HepG2 (cell line): ENCODE data around the gene RAB30. TPM values are rescaled to one million over a fixed set of nuclear protein-coding genes. Genes with fewer than 3 reads are reported as not detected.

Experiments used
- ATAC-seq: fragments of 200-7000 bp; cut with Tn5 transposase; 3 replicates; pipeline ENCODE4 v1.9.1; 2020; ENCODE audit warnings: mild to moderate bottlenecking, moderate library complexity
- BruUV-seq: library from RNA; stranded (reverse); fragments of 400-500 nt; replicated peaks from 2 replicates; lab custom pipeline; 2021; lab: Mats Ljungman, UMichigan
- CTCF ChIA-PET: fragments of 300-600 bp; formaldehyde crosslinking; extraction: SDS; loops from one replicate; lab custom pipeline; 2021; ENCODE audit warnings: low total read pairs, inconsistent platforms, low intra/inter-chr PET ratio; lab: Yijun Ruan, JAX
- POLR2A ChIA-PET: fragments of 350-600 bp; sonication (Branson Sonifier 250); formaldehyde crosslinking; loops from one replicate; lab custom pipeline; 2020; ENCODE audit warnings: antibody characterized with exemption, inconsistent platforms; lab: Yijun Ruan, JAX
- DNase-seq: peaks from one replicate; pipeline ENCODE4 v3.0.0-alpha.2; 2015; ENCODE audit warnings: low spot score
- FAIRE-seq: peaks from 3 replicates; lab custom pipeline; 2011; peaks lifted over from hg19 to GRCh38; lab: Jason Lieb, UNC
- H2AFZ ChIP-seq: one replicate; pipeline ENCODE4 v1.6.1; 2011; ENCODE audit warnings: low read length, inconsistent platforms
- H3K27ac ChIP-seq: fragments of 300-600 bp; 3 replicates; pipeline ENCODE4 v1.8.0; 2011; ENCODE audit warnings: mixed run types, mild to moderate bottlenecking, mixed read lengths, low read length, inconsistent platforms; ENCODE audit not compliant: insufficient read depth; ENCODE audit errors: extremely low read length
- H3K27me3 ChIP-seq, 2 experiments: fragments of 200-600 bp in 1 of 2; 2 replicates in 1 of 2; 3 replicates in 1 of 2; pipeline versions ENCODE4 v1.6.0 to v1.8.0; 2011; ENCODE audit warnings: low read length in 2 of 2, mild to moderate bottlenecking in 2 of 2, moderate library complexity in 2 of 2, inconsistent platforms in 1 of 2; ENCODE audit not compliant: insufficient read depth in 2 of 2, control insufficient read depth in 1 of 2
- H3K36me3 ChIP-seq, 2 experiments: fragments of 200-600 bp in 1 of 2; replicated peaks in 1 of 2; 2 replicates in 1 of 2; 3 replicates in 1 of 2; pipeline versions ENCODE4 v1.5.1 to v1.8.0; 2011; ENCODE audit warnings: low read length in 2 of 2, inconsistent platforms in 1 of 2; ENCODE audit not compliant: insufficient read depth in 2 of 2, control insufficient read depth in 1 of 2
- H3K4me1 ChIP-seq: 2 replicates; pipeline ENCODE4 v1.5.1; 2012; ENCODE audit warnings: low read length, inconsistent platforms; ENCODE audit not compliant: insufficient read depth
- H3K4me2 ChIP-seq: 2 replicates; pipeline ENCODE4 v1.6.0; 2011; ENCODE audit warnings: low read depth, low read length, inconsistent platforms
- H3K4me3 ChIP-seq, 3 experiments: fragments of 200-600 bp in 1 of 3; sonication (generic), shearing (Covaris generic) in 1 of 3; replicated peaks in 1 of 3; 2 replicates each; pipeline ENCODE4 v1.5.1; 2011 to 2016; ENCODE audit warnings: low read length in 3 of 3, inconsistent platforms in 2 of 3, low read depth in 2 of 3, mild to moderate bottlenecking in 2 of 3, control low read depth in 1 of 3, mixed read lengths in 1 of 3; ENCODE audit not compliant: insufficient read depth in 1 of 3
- H3K79me2 ChIP-seq: one replicate; pipeline ENCODE4 v1.6.1; 2011; ENCODE audit warnings: low read length, inconsistent platforms; ENCODE audit not compliant: insufficient read depth
- H3K9ac ChIP-seq: 2 replicates; pipeline ENCODE4 v1.6.0; 2011; ENCODE audit warnings: mild to moderate bottlenecking, low read depth, low read length, inconsistent platforms; ENCODE audit not compliant: insufficient read depth
- H3K9me3 ChIP-seq: 2 replicates; pipeline ENCODE4 v1.5.1; 2012; ENCODE audit warnings: mild to moderate bottlenecking, low read length
- H4K20me1 ChIP-seq: 2 replicates; pipeline ENCODE4 v1.6.0; 2011; ENCODE audit warnings: inconsistent platforms, mild to moderate bottlenecking, low read length, moderate library complexity; ENCODE audit not compliant: insufficient read depth
- ADNP ChIP-seq: sonication (generic); formaldehyde crosslinking; IDR thresholded peaks from 2 replicates; pipeline ENCODE4 v1.4.0; 2020; ENCODE audit warnings: missing genetic modification reagents
- CBX1 ChIP-seq: IDR thresholded peaks from one replicate; pipeline ENCODE4 v1.6.1; 2016; ENCODE audit warnings: antibody characterized with exemption, low read depth
- CENPX ChIP-seq: sonication (generic); formaldehyde crosslinking; IDR thresholded peaks from 2 replicates; pipeline ENCODE4 v1.9.0; 2021; ENCODE audit warnings: mild to moderate bottlenecking, missing genetic modification reagents, moderate library complexity
- KMT2A ChIP-seq: sonication (generic); formaldehyde crosslinking; IDR thresholded peaks from 2 replicates; pipeline ENCODE4 v1.4.0; 2020; ENCODE audit warnings: missing genetic modification reagents
- LBX2 ChIP-seq: sonication (generic); formaldehyde crosslinking; IDR thresholded peaks from 2 replicates; pipeline ENCODE4 v1.5.0; 2020; ENCODE audit warnings: missing genetic modification reagents, mild to moderate bottlenecking, borderline replicate concordance
- MBNL3 ChIP-seq: fragments of 250-450 bp; sonication (Bioruptor Pico); conservative IDR thresholded peaks from 2 replicates; pipeline ENCODE4 v1.8.0; 2022; ENCODE audit warnings: mild to moderate bottlenecking, inconsistent platforms
- MYNN ChIP-seq: sonication (generic); formaldehyde crosslinking; IDR thresholded peaks from 2 replicates; pipeline ENCODE4 v1.4.0; 2020; ENCODE audit warnings: mild to moderate bottlenecking, low read depth, missing genetic modification reagents
- POLR2AphosphoS5 ChIP-seq: IDR thresholded peaks from 2 replicates; pipeline ENCODE4 v1.6.1; 2012; ENCODE audit warnings: low read depth, low read length
- SCMH1 ChIP-seq: sonication (generic); formaldehyde crosslinking; IDR thresholded peaks from 2 replicates; pipeline ENCODE4 v1.9.0; 2021; ENCODE audit warnings: missing genetic modification reagents, mild to moderate bottlenecking, borderline replicate concordance
- TFAP4 ChIP-seq: sonication (generic); IDR thresholded peaks from 2 replicates; pipeline ENCODE4 v1.6.1; 2016; ENCODE audit warnings: low read depth, borderline replicate concordance
- USF2 ChIP-seq, 2 experiments: sonication (generic) in 1 of 2; formaldehyde crosslinking in 1 of 2; IDR thresholded peaks; 2 replicates each; pipeline versions ENCODE4 v1.5.1 to v1.6.1; 2011 to 2020; ENCODE audit warnings: borderline replicate concordance in 1 of 2, low read depth in 1 of 2, low read length in 1 of 2, mild to moderate bottlenecking in 1 of 2, missing genetic modification reagents in 1 of 2, moderate library complexity in 1 of 2
- YY1 ChIP-seq: IDR thresholded peaks from 2 replicates; pipeline ENCODE4 v1.6.1; 2011; ENCODE audit warnings: low read length, low read depth, moderate library complexity, mild to moderate bottlenecking; ENCODE audit not compliant: insufficient read depth, insufficient replicate concordance
- ZBTB42 ChIP-seq: sonication (generic); formaldehyde crosslinking; IDR thresholded peaks from 2 replicates; pipeline ENCODE4 v1.5.0; 2020; ENCODE audit warnings: mild to moderate bottlenecking, missing genetic modification reagents
- ZNF180 ChIP-seq: sonication (generic); formaldehyde crosslinking; IDR thresholded peaks from 2 replicates; pipeline ENCODE4 v1.4.0; 2020; ENCODE audit warnings: low read depth, missing genetic modification reagents, borderline replicate concordance
- ZNF205 ChIP-seq: IDR thresholded peaks from 2 replicates; pipeline ENCODE4 v1.6.1; 2018; ENCODE audit warnings: missing biosample characterization, missing genetic modification reagents
- ZNF597 ChIP-seq: sonication (generic); formaldehyde crosslinking; IDR thresholded peaks from 2 replicates; pipeline ENCODE4 v1.5.0; 2020; ENCODE audit warnings: missing genetic modification reagents
- ZNF639 ChIP-seq: conservative IDR thresholded peaks from 2 replicates; pipeline ENCODE4 v1.6.1; 2018; ENCODE audit warnings: missing genetic modification reagents
- ZNF737 ChIP-seq: sonication (generic); formaldehyde crosslinking; IDR thresholded peaks from 2 replicates; pipeline ENCODE4 v1.5.0; 2020; ENCODE audit warnings: missing genetic modification reagents, mild to moderate bottlenecking, borderline replicate concordance
- WGBS: methylation state at CpG from one replicate; pipeline ENCODE4 v1.1.6; 2017; ENCODE audit warnings: low lambda C conversion rate; 5-methylcytosine and 5-hydroxymethylcytosine counted together
- in situ Hi-C: cut with HindIII; loops from 2 replicates; pipeline ENCODE4 v1.10.0; 2017; ENCODE audit warnings: low pct_unique_long_range_greater_than_20kb; ENCODE audit not compliant: extremely low pct_ligation_motif_present
- intact Hi-C: fragments of 100-400 bp; cut with micrococcal nuclease; formaldehyde crosslinking; loops from one replicate; pipeline ENCODE4 v1.10.0; 2022; ENCODE audit not compliant: unreplicated experiment
- polyA plus RNA-seq, 8 experiments: library from polyadenylated mRNA; depleted of rRNA in 3 of 8; stranded (reverse) in 7 of 8; unstranded in 1 of 8; fragments of >200 nt; fragmentation: Illumina TruSeq in 4 of 8; extraction: Trizol in 4 of 8; gene quantifications; 2 replicates each; pipeline versions ENCODE4 v1.2.1 to v1.2.3, GENCODE V29; 2011 to 2016; ENCODE audit warnings: low read depth in 4 of 8, missing spikeins in 1 of 8, mixed read lengths in 1 of 8; ENCODE audit not compliant: insufficient read depth in 1 of 8
- total RNA-seq, 5 experiments: library from RNA; depleted of rRNA; stranded (reverse); fragments of >200 nt; fragmentation: Illumina TruSeq; extraction: Trizol; gene quantifications; 2 replicates each; pipeline ENCODE4 v1.2.3, GENCODE V29; 2016; ENCODE audit warnings: low read depth in 1 of 5

RAB30 gene
- total and polyA plus RNA-seq, 2 of the 13 experiments (the other 11 are each of a cell fraction or from before 2014, with no cell fraction given) = 3.7 to 5.0 TPM

GRCh38 chr11:83097429-83098075, 25.9 kb upstream of the RAB30 start:
- H3K79me2 ChIP-seq = no peaks in the 10 kb centered on the region
- H3K27ac ChIP-seq = no peak overlapping the region
- POLR2A ChIA-PET = no interaction called here
- H3K4me1 ChIP-seq = peaks cover 18% of the 10 kb centered on the region
- no peak overlapping the region for H2AFZ ChIP-seq
- no peak overlapping the region for H3K9ac ChIP-seq
- DNase-seq = no peak
- intact Hi-C loops = no loop called here
- CTCF ChIA-PET = no interaction called here
- no peak for TF ChIP-seq MBNL3
- no peak for TF ChIP-seq ZNF205 (CRISPR knock-in tag)
- no peak for TF ChIP-seq ZNF737 (CRISPR knock-in tag)
- TF ChIP-seq POLR2AphosphoS5 = no peak
- TF ChIP-seq ZNF180 (CRISPR knock-in tag) = no peak
- TF ChIP-seq KMT2A (CRISPR knock-in tag) = no peak
- no peak for TF ChIP-seq ZNF639 (CRISPR knock-in tag)
- TF ChIP-seq LBX2 (CRISPR knock-in tag) = no peak
- no peak for TF ChIP-seq ZBTB42 (CRISPR knock-in tag)
- TF ChIP-seq CBX1 = no peak
- TF ChIP-seq TFAP4 = no peak
- TF ChIP-seq MYNN (CRISPR knock-in tag) = no peak
- TF ChIP-seq CENPX (CRISPR knock-in tag) = no peak
- TF ChIP-seq SCMH1 (CRISPR knock-in tag) = no peak
- no peak for TF ChIP-seq ZNF597
- no peak for TF ChIP-seq USF2 (IDR thresholded peaks at IDR 0.05; ENCODE audit: low read depth, low read length)
- no peak for TF ChIP-seq USF2 (CRISPR knock-in tag; IDR thresholded peaks at IDR 0.05; ENCODE audit: borderline replicate concordance)
- TF ChIP-seq ADNP (CRISPR knock-in tag) = no peak
- no peak for TF ChIP-seq YY1
- H3K4me3 ChIP-seq = no peak overlapping the region
- no peaks in the 10 kb centered on the region for H3K27me3 ChIP-seq
- WGBS = 91% methylated on average over 3 of the region's 3 CpGs
- no TSS peak for BruUV-seq
- H3K9me3 ChIP-seq = no peaks in the 10 kb centered on the region
- H4K20me1 ChIP-seq = no peaks in the 10 kb centered on the region
- no peaks in the 10 kb centered on the region for H3K36me3 ChIP-seq
- FAIRE-seq = no peak
- in situ Hi-C loops = no loop called here
- H3K4me2 ChIP-seq = no peak overlapping the region
- no peak for ATAC-seq
